B cell (primary cell): Measurements from ENCODE around the gene TJP3. TPM values are rescaled to one million over a fixed set of nuclear protein-coding genes. Genes with fewer than 3 reads are reported as not detected.

Experiments
- ATAC-seq: fragments of 200-7000 bp; cut with Tn5 transposase; one replicate; pipeline ENCODE4 v1.10.0; 2021; ENCODE audit warnings: low read depth, mild to moderate bottlenecking, moderate number of reproducible peaks, moderate library complexity
- CTCF ChIA-PET: fragments of 350-600 bp; sonication (Branson Sonifier 250); formaldehyde crosslinking; loops from one replicate; lab custom pipeline; 2021; ENCODE audit warnings: antibody characterized with exemption, inconsistent platforms; lab: Charles Lee
- POLR2A ChIA-PET: fragments of 350-600 bp; sonication (Branson Sonifier 250); formaldehyde crosslinking; loops from one replicate; lab custom pipeline; 2021; ENCODE audit warnings: antibody characterized with exemption; lab: Charles Lee
- DNase-seq: peaks from one replicate; pipeline ENCODE4 v3.0.0; 2013
- H2AFZ ChIP-seq: 2 replicates; pipeline ENCODE4 v1.6.1; 2012; ENCODE audit warnings: mild to moderate bottlenecking, low read depth, low read length; ENCODE audit not compliant: insufficient read depth, poor library complexity, severe bottlenecking
- H3K27ac ChIP-seq, 2 donors: 1 replicate in 1 of 2; 2 replicates in 1 of 2; pipeline ENCODE4 v1.5.1; 2012 to 2013; ENCODE audit warnings: low read length in 2 of 2, mild to moderate bottlenecking in 2 of 2, moderate library complexity in 1 of 2
- H3K27me3 ChIP-seq, 4 experiments: fragments of 200-600 bp in 1 of 4; sonication (generic) in 1 of 4; replicated peaks in 1 of 4; 1 replicate in 2 of 4; 2 replicates in 2 of 4; pipeline versions ENCODE4 v1.6.1 to v1.7.0; 2013 to 2016; ENCODE audit warnings: low read length in 3 of 4, mild to moderate bottlenecking in 2 of 4, mixed read lengths in 1 of 4, moderate library complexity in 1 of 4; ENCODE audit not compliant: insufficient read depth in 4 of 4, control insufficient read depth in 3 of 4; ENCODE audit errors: control extremely low read depth in 1 of 4
- H3K36me3 ChIP-seq, 2 experiments: replicated peaks in 1 of 2; 1 replicate in 1 of 2; 2 replicates in 1 of 2; pipeline versions ENCODE4 v1.6.1 to v1.7.1; 2013; ENCODE audit warnings: low read length in 1 of 2; ENCODE audit not compliant: insufficient read depth in 2 of 2, control insufficient read depth in 1 of 2; ENCODE audit errors: control extremely low read depth in 1 of 2, extremely low read depth in 1 of 2
- H3K4me1 ChIP-seq, 2 donors: fragments of 200-600 bp in 1 of 2; sonication (generic) in 1 of 2; 1 replicate in 1 of 2; 2 replicates in 1 of 2; pipeline versions ENCODE4 v1.5.1 to v1.6.1; 2013 to 2017; ENCODE audit warnings: low read length in 2 of 2; ENCODE audit not compliant: control insufficient read depth in 2 of 2, insufficient read depth in 2 of 2
- H3K4me2 ChIP-seq: replicated peaks from 2 replicates; pipeline ENCODE3; 2012; ENCODE audit warnings: mild to moderate bottlenecking, low read depth, low read length; ENCODE audit not compliant: poor library complexity, severe bottlenecking
- H3K4me3 ChIP-seq, 5 experiments: fragments of 200-600 bp in 1 of 5; sonication (generic) in 1 of 5; 1 replicate in 3 of 5; 2 replicates in 2 of 5; pipeline versions ENCODE4 v1.5.1 to v1.7.0; 2011 to 2016; ENCODE audit warnings: low read length in 4 of 5, mild to moderate bottlenecking in 4 of 5, low read depth in 2 of 5, control low read depth in 1 of 5, moderate library complexity in 1 of 5; ENCODE audit not compliant: insufficient read depth in 1 of 5; ENCODE audit errors: control extremely low read depth in 1 of 5, extremely low read depth in 1 of 5
- H3K79me2 ChIP-seq: fragments of 200-600 bp; sonication (generic); one replicate; pipeline ENCODE4 v1.6.0; 2016; ENCODE audit warnings: low read length; ENCODE audit not compliant: control insufficient read depth, insufficient read depth
- H3K9ac ChIP-seq: fragments of 200-600 bp; sonication (generic); 2 replicates; pipeline ENCODE4 v1.6.1; 2017; ENCODE audit warnings: mild to moderate bottlenecking, low read length, moderate library complexity
- H3K9me3 ChIP-seq, 3 donors: one replicate each; pipeline versions ENCODE4 v1.6.1 to v1.7.1; 2013; ENCODE audit warnings: low read length in 2 of 3; ENCODE audit not compliant: control insufficient read depth in 2 of 3, insufficient read depth in 1 of 3; ENCODE audit errors: control extremely low read depth in 1 of 3
- H4K20me1 ChIP-seq: 2 replicates; pipeline ENCODE4 v1.6.0; 2012; ENCODE audit warnings: mild to moderate bottlenecking, low read length; ENCODE audit not compliant: insufficient read depth, control insufficient read depth, poor library complexity, severe bottlenecking
- H3K27ac Mint-ChIP-seq: one replicate; pipeline ENCODE4 v1.8.0; 2021; ENCODE audit warnings: mixed read lengths
- H3K27me3 Mint-ChIP-seq: one replicate; pipeline ENCODE4 v1.8.0; 2021; ENCODE audit warnings: mixed read lengths
- H3K4me1 Mint-ChIP-seq: one replicate; pipeline ENCODE4 v1.8.0; 2021; ENCODE audit warnings: mixed read lengths
- H3K4me3 Mint-ChIP-seq: one replicate; pipeline ENCODE4 v1.8.0; 2021; ENCODE audit warnings: mixed read lengths
- H3K9me3 Mint-ChIP-seq: one replicate; pipeline ENCODE4 v1.8.0; 2022; ENCODE audit warnings: mixed read lengths; ENCODE audit not compliant: insufficient read depth
- CTCF ChIP-seq: fragments of 200-600 bp; IDR thresholded peaks from one replicate; pipeline ENCODE4 v1.8.0; 2022; ENCODE audit warnings: antibody characterized with exemption, mild to moderate bottlenecking
- EZH2 ChIP-seq: IDR thresholded peaks from 2 replicates; pipeline ENCODE4 v1.6.1; 2012; ENCODE audit warnings: borderline replicate concordance, low read depth, mild to moderate bottlenecking, moderate library complexity, low read length; ENCODE audit not compliant: insufficient read depth, poor library complexity, severe bottlenecking
- WGBS: methylation state at CpG from one replicate; pipeline ENCODE4 v1.1.5; 2013; ENCODE audit warnings: missing lambda C conversion rate; ENCODE audit not compliant: insufficient coverage; 5-methylcytosine and 5-hydroxymethylcytosine counted together
- intact Hi-C: fragments of 100-400 bp; cut with micrococcal nuclease; formaldehyde crosslinking; loops from one replicate; pipeline ENCODE4 v1.10.0; 2022
- polyA plus RNA-seq: library from polyadenylated mRNA; depleted of rRNA; stranded (reverse); fragments of >200 nt; gene quantifications from 2 replicates; pipeline ENCODE4 v1.2.3, GENCODE V29; 2012
- total RNA-seq, 2 donors: library from RNA; stranded (reverse); fragments of 120-200 nt in 1 of 2; gene quantifications; 1 replicate in 1 of 2; 2 replicates in 1 of 2; pipeline versions ENCODE4 v1.2.3 to v1.2.4, GENCODE V29; 2013 to 2022

TJP3 gene
- total and polyA plus RNA-seq, 2 donors (not counting 1 experiment from before 2014, with no cell fraction given): 2.1 to 2.9 TPM

GRCh38 chr19:3783660-3784584 is 75.7 kb downstream of the TJP3 start:
- ChIA-PET CTCF (interaction anchor here (1.0 kb wide), 1 partner anchor 38 kb away, joined by 3 read pairs; no protein-coding TSS in a partner anchor), POLR2A (no interaction called here)
- H3K4me3 Mint-ChIP-seq: peak overlapping the region; percentile 79
- ATAC-seq: peak; percentile 32
- Histone ChIP-seq H3K9ac (no peak overlapping the region), H3K27ac (no peak overlapping the region), H3K4me3 (no peak overlapping the region), H3K27me3 (peaks cover 0 to 2% (median 0%) of the 10 kb centered on the region in 4 experiments), H4K20me1 (no peaks in the 10 kb centered on the region), H3K4me1 (peaks cover 11 to 13% of the 10 kb centered on the region in 2 donors), H3K36me3 (no peaks in the 10 kb centered on the region), H3K9me3 (peaks cover 0 to 31% (median 21%) of the 10 kb centered on the region in 3 donors), H2AFZ (no peak overlapping the region), H3K79me2 (no peaks in the 10 kb centered on the region), H3K4me2 (peak overlapping the region; percentile 95)
- no peaks in the 10 kb centered on the region for H3K27me3 Mint-ChIP-seq
- intact Hi-C loops: no loop called here
- WGBS: 93% methylated on average over 41 of the region's 49 CpGs
- H3K27ac Mint-ChIP-seq: no peak overlapping the region
- H3K4me1 Mint-ChIP-seq: peaks cover 19% of the 10 kb centered on the region
- peak; percentile 36 for DNase-seq
- peak; percentile 43 for TF ChIP-seq CTCF
- no peak for TF ChIP-seq EZH2
- peaks cover 12% of the 10 kb centered on the region for H3K9me3 Mint-ChIP-seq
